Heart left ventricle (tissue), 16 donors: Measurements from ENCODE around the gene GADL1. TPM values are rescaled to one million over a fixed set of nuclear protein-coding genes. Genes with fewer than 3 reads are reported as not detected.

Experiments
- ATAC-seq, 4 donors: fragments of 200-7000 bp; cut with Tn5 transposase; one replicate each; pipeline ENCODE4 v1.9.1; 2020 to 2022; ENCODE audit warnings: moderate library complexity in 4 of 4, mild to moderate bottlenecking in 3 of 4, moderate number of reproducible peaks in 1 of 4
- DNase-seq, 5 donors: peaks; one replicate each; pipeline ENCODE4 v3.0.0-alpha.2; 2020
- H3K27ac ChIP-seq, 12 donors: fragments of 200-600 bp; sonication (generic) in 4 of 12; one replicate each; pipeline versions ENCODE4 v1.5.0 to v1.8.0; 2016 to 2022; ENCODE audit warnings: mild to moderate bottlenecking in 2 of 12
- H3K27me3 ChIP-seq, 9 donors: fragments of 200-600 bp; sonication (generic) in 2 of 9; one replicate each; pipeline versions ENCODE4 v1.5.1 to v1.8.0; 2016 to 2022; ENCODE audit warnings: mild to moderate bottlenecking in 3 of 9
- H3K36me3 ChIP-seq, 9 donors: fragments of 200-600 bp; sonication (generic) in 2 of 9; one replicate each; pipeline versions ENCODE4 v1.5.0 to v1.8.0; 2018 to 2022; ENCODE audit warnings: mild to moderate bottlenecking in 2 of 9
- H3K4me1 ChIP-seq, 12 donors: fragments of 200-600 bp; sonication (generic) in 4 of 12; one replicate each; pipeline versions ENCODE4 v1.5.0 to v1.8.0; 2016 to 2022; ENCODE audit warnings: mild to moderate bottlenecking in 3 of 12
- H3K4me3 ChIP-seq, 12 donors: fragments of 200-600 bp; sonication (generic) in 4 of 12; one replicate each; pipeline versions ENCODE4 v1.5.0 to v1.8.0; 2017 to 2022; ENCODE audit warnings: mild to moderate bottlenecking in 9 of 12, moderate library complexity in 4 of 12
- H3K9me3 ChIP-seq, 12 donors: fragments of 200-600 bp; sonication (generic) in 4 of 12; one replicate each; pipeline versions ENCODE4 v1.5.0 to v1.8.0; 2016 to 2022; ENCODE audit warnings: mild to moderate bottlenecking in 1 of 12
- POLR2A ChIP-seq, 2 donors: fragments of 450-650 bp; IDR thresholded peaks; one replicate each; pipeline ENCODE4 v1.6.1; 2017; ENCODE audit warnings: antibody characterized with exemption in 2 of 2, mild to moderate bottlenecking in 2 of 2, moderate library complexity in 2 of 2
- WGBS, 4 donors: extraction: QIAGEN DNeasy Blood & Tissue Kit in 2 of 4; methylation state at CpG; one replicate each; pipeline versions ENCODE4 v1.1.5 to v1.1.7; 2013 to 2018; 5-methylcytosine and 5-hydroxymethylcytosine counted together
- intact Hi-C, 10 donors: fragments of 100-400 bp; cut with DNase I; formaldehyde crosslinking; loops; one replicate each; pipeline versions ENCODE4 v1.11.1 to v1.14.2; 2022
- polyA plus RNA-seq, 2 donors: library from polyadenylated mRNA; stranded (reverse); fragments of 200-250 nt; gene quantifications; one replicate each; pipeline ENCODE4 v1.2.3, GENCODE V29; 2013
- total RNA-seq, 9 donors: library from RNA; depleted of rRNA in 2 of 9; stranded (reverse); fragments of >200 nt in 2 of 9; fragmentation: NEBNext Ultra II Directional in 3 of 9; extraction: Animal tissue kit (Norgen Biotek cat#: 25700) in 3 of 9; gene quantifications; one replicate each; pipeline versions ENCODE4 v1.1.0 to v1.2.4, GENCODE V29; 2016 to 2023
- TF ChIP-seq, protein P1 (sequence below), 12 donors: fragments of 200-600 bp; sonication (generic) in 4 of 12; IDR thresholded peaks; one replicate each; pipeline versions ENCODE4 v1.5.0 to v1.8.0; 2018 to 2022; ENCODE audit warnings: antibody characterized with exemption in 12 of 12, mild to moderate bottlenecking in 5 of 12
- donor health status: ischemic (EF 13 %, LVEDD 7.1; RV severe dilation, severe dysfunction).
- donor health status: healthy with polysubstance abuse.
- donor health status: DM: no; HTN: yes; CAD: no.
- donor health status: DM: no; HTN: no; CAD: no.
- donor health status: ischemic (EF 25% LVEDD 6.9; RV normal size, moderate dysfunction).
- donor health status: ischemic (EF 25% LVEDD 5.7; RV mildly dilated, moderate dysfunction).
- donor health status: healthy.
- donor health status: DM: yes; HTN: yes; CAD: no.
- donor health status: ischemic (EF 35%, LVEDD 5.7; RV mildly dilated, moderate dysfunction).
- donor health status: nonischemic (EF 11% LVEDD 7.7; RV severe dilation, severe dysfunction).
- donor health status: DM: yes; HTN: yes; CAD: no.
- donor health status: PGD.
- donor health status: ischemic (EF 29% LVEDD 5.4; RV normal size, mild dysfunction).
- donor health status: nonischemic (EF 23%, LVEDD 6.1; RV moderate dilation, normal function).

GADL1 gene
- total and polyA plus RNA-seq, 11 donors, result 0.03 to 0.59 (median 0.18) TPM; not detected in 3

- Histone ChIP-seq H3K27me3 (no peaks in the 10 kb centered on the region), H3K4me1 (peaks cover 0 to 2% (median 0%) of the 10 kb centered on the region in 12 donors), H3K27ac (no peak overlapping the region), H3K36me3 (no peaks in the 10 kb centered on the region), H3K9me3 (no peaks in the 10 kb centered on the region), H3K4me3 (no peak overlapping the region)
- intact Hi-C loops, result loop anchor here in 1 of 10 donors (5.0 kb wide), 1 partner anchor 835 kb away; no protein-coding TSS in a partner anchor
- ATAC-seq (no peak), DNase-seq (no peak)
- TF ChIP-seq, protein P1, sequence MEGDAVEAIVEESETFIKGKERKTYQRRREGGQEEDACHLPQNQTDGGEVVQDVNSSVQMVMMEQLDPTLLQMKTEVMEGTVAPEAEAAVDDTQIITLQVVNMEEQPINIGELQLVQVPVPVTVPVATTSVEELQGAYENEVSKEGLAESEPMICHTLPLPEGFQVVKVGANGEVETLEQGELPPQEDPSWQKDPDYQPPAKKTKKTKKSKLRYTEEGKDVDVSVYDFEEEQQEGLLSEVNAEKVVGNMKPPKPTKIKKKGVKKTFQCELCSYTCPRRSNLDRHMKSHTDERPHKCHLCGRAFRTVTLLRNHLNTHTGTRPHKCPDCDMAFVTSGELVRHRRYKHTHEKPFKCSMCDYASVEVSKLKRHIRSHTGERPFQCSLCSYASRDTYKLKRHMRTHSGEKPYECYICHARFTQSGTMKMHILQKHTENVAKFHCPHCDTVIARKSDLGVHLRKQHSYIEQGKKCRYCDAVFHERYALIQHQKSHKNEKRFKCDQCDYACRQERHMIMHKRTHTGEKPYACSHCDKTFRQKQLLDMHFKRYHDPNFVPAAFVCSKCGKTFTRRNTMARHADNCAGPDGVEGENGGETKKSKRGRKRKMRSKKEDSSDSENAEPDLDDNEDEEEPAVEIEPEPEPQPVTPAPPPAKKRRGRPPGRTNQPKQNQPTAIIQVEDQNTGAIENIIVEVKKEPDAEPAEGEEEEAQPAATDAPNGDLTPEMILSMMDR (IDR thresholded peaks at IDR 0.05), result no peak
- no peak for TF ChIP-seq POLR2A (IDR thresholded peaks at IDR 0.05)
- 41 to 85% (median 65%) methylated on average over 2 of the region's 2 CpGs for WGBS, 4 donors
Measured at GRCh38 chr3:30932513-30933098, 38.1 kb upstream of the GADL1 start.

DNA sequence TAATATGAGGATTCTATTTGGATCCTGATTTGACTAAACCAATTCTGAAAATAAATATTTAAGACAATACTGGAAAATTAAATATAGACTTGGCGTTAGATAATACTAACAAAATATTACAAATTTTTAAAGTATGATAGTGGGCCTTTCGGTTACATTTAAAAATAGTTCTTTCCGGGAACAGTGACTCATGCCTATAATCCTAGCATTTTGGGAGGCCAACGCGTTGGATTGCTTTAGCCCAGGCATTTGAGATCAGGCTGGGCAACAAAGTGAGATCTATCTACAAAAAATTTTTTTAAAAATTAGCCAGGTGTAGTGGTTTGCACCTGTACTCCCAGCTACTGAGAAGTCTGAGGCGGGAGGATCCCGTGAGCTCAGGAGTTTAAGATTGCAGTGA is 30.3 kb upstream of the GADL1 start:
- Histone ChIP-seq H3K4me1 (no peaks in the 10 kb centered on the region), H3K36me3 (no peaks in the 10 kb centered on the region), H3K4me3 (no peak overlapping the region), H3K9me3 (peaks cover 0 to 6% (median 0%) of the 10 kb centered on the region in 12 donors), H3K27ac (no peak overlapping the region), H3K27me3 (no peaks in the 10 kb centered on the region)
- 82 to 88% (median 85%) methylated on average over 7 of the region's 7 CpGs for WGBS, 4 donors
- TF ChIP-seq POLR2A (IDR thresholded peaks at IDR 0.05), result no peak
- TF ChIP-seq, protein P1 (IDR thresholded peaks at IDR 0.05), result no peak
- no peak for DNase-seq
- ATAC-seq, result no peak
- intact Hi-C loops, result loop anchor here in 1 of 10 donors (10.0 kb wide), 1 partner anchor 60 kb away; no protein-coding TSS in a partner anchor

GRCh38 chr3:30919564-30919963 is 25.1 kb upstream of the GADL1 start:
- H3K4me1 ChIP-seq, result no peaks in the 10 kb centered on the region
- no peaks in the 10 kb centered on the region for H3K36me3 ChIP-seq
- peaks cover 0 to 6% (median 0%) of the 10 kb centered on the region in 12 donors for H3K9me3 ChIP-seq
- H3K4me3 ChIP-seq, result no peak overlapping the region
- H3K27me3 ChIP-seq, result no peaks in the 10 kb centered on the region
- no peak overlapping the region for H3K27ac ChIP-seq
- no peak for DNase-seq
- TF ChIP-seq, protein P1 (IDR thresholded peaks at IDR 0.05), result no peak
- TF ChIP-seq POLR2A (IDR thresholded peaks at IDR 0.05), result no peak
- ATAC-seq, result no peak
- intact Hi-C loops, result no loop called here
- WGBS, 4 donors, result 93 to 97% (median 95%) methylated on average over 6 of the region's 6 CpGs

GRCh38 chr3:30918761-30919160 is 24.3 kb upstream of the GADL1 start:
- intact Hi-C loops, result no loop called here
- 94 to 97% (median 96%) methylated on average over 1 of the region's 1 CpG for WGBS, 4 donors
- Histone ChIP-seq H3K36me3 (no peaks in the 10 kb centered on the region), H3K4me3 (no peak overlapping the region), H3K27me3 (no peaks in the 10 kb centered on the region), H3K4me1 (no peaks in the 10 kb centered on the region), H3K9me3 (peaks cover 0 to 6% (median 0%) of the 10 kb centered on the region in 12 donors), H3K27ac (no peak overlapping the region)
- DNase-seq, result no peak
- no peak for ATAC-seq
- TF ChIP-seq, protein P1 (IDR thresholded peaks at IDR 0.05), result no peak
- no peak for TF ChIP-seq POLR2A (IDR thresholded peaks at IDR 0.05)
